ENCODE measurements around the gene HOXA10.

Gene HOXA10

DNA sequence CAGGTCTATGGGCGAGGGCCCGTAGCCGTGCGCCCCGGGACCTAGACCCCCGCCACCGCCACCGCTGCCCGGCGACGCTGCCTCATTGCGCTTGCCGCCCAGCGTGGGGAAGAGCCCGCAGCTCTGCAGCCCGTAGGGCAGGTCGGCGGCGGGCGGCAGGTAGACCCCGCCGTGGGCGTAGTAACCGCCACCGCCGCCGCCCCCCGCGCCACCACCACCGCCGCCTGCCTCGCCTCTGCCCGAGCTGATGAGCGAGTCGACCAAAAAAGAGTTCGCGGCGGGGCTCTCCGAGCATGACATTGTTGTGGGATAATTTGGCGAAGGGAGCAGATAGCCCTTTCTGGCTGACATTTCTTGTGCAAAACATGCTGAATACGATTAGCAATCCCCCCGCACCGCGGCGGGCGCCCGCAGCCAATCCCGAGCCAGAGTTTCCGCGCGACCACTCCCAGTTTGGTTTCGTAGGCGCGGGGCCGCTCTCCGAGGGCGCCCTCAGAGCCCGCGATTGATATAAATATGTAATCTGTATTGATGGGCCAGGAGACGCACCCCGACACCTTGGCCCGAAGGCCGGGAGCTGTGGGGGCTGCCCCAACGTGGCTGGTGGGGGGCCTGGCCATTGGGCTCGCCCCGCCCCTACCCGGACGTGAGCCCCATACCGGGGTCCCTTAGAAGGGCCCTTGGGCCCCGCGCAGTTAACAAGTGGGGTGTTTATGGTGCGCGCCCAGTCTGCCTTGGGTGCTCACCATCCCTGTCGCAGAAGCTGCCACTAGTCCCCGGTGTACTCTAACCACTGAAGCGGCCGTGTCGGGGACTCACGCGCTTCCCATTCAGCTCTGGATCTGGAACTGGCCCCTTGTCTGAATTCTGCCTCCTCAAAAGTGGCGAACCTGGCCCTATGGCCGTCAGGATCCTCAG lies at the start of gene HOXA10:
HOXA10 (minus strand) TSS at position 365 of the 918 bp plus-strand sequence; CDS start at position 351, 14 bp downstream.
- DNase-seq (ENCODE audit: low read depth in 2 of 2), result no peak

DNA sequence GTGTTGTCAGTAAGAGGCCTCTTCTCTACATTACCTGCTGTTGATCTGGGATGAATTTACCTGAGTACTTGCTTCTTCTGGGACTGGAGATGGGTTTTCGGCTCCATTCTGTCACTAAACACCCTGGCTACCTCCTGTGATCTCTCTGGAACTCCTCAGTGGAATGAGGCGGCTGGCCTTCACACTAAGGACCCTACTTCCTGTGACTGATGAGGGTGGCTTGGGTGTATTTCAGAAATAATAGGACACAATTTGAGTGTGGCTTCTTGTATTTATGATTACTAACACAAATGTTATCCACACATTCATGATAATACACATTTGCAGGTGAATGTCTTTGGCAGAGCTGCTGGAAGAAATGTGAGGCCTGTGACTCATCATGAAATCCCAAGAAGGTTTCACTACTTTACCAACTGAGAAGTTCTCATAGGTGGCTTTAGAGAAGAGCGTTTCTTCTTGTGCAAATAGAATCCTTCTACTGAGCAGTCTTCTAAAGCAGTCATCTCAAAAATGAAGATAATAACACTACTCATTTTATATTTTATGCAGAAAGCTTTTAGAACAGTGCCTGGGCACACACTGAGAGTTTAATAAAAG lies 47.2 kb upstream of the HOXA10 start:
- DNase-seq (ENCODE audit: low read depth in 2 of 2), result no peak

DNA sequence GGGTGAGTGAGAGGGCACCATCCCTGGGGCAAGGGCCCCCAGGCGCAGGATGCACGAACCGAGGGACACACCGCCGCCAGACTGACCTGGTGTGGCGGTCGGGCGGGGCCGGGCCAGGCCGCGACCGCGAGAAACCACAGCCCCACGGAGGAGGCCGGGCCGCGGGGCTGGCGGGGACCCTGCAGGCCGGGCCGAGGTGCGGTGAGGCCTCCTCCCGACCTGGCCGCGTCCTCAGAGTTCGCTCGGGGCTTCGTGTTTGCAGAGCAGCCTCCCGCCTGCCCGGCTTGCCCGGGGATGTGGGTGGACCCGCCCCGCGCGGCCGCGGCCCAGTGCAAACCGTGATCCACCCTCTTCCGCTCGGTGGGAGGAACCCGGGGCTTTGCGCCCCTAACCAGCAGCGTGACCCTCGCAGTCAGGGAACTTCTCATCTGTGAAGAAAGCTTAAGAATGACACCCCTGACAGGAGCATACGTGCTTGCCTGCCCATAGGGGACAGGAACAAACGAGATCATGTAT lies 46.4 kb upstream of the HOXA10 start:
- no peak for DNase-seq (ENCODE audit: low read depth in 2 of 2)

DNA sequence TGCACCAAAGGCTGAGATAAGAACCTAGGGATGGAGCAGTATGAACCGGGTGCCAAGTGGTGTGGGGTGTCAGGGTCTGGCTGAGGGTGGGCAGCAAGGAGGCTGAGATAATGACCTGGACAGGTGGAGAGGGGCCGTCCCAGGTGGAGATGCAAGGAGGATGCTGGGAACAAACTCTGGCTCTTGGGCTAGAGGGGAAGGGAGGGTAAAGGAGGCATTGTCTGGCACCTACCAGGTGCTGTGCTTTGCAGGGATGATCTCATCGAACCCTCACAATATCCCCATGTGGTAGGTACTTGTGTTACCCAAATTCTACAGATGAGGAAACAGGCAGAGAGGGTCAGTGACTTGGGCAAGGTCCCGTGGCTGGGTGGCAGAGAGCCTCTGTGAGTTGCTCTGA lies 45.7 kb upstream of the HOXA10 start:
- no peak for DNase-seq (ENCODE audit: low read depth in 2 of 2)

DNA sequence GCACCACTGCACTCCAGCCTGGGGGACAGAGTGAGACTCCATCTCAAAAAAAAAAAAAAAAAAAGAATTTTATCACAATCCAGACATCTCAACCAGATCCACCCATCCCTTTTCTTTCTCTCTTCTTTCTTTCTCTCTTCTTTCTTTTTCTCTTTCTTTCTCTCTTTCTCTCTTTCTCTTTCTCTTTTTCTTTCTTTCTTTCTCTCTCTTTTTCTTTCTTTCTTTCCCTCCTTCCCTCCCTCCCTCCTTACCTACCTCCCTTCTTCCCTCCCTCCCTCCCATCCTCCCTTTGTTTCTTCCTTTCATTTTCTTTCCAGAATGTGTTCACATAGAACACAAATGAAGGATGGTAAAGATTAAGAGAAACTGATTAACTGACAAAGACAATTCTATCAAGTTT lies 43.8 kb upstream of the HOXA10 start:
- DNase-seq (ENCODE audit: low read depth in 2 of 2), result no peak

DNA sequence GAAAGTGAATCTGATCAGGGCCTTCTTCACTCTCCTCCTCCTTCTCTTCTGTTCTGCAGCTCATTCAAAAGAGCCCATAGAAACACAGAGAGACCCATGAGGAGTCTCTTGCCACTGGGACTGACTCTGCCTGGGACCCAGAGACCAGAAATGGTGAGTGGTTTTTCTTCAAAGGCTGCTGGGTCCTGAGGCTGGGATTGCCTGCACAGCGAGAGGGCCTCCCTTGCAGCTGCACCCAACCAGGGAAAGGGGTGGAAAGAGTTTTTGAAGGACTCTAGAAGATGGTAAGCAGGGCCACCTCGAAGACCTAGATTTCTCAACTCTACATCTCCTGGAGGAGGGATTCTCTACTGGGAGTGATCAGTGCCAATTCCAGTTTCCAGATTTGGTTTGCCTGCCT lies 41.2 kb upstream of the HOXA10 start:
- DNase-seq (ENCODE audit: low read depth in 2 of 2), result no peak

DNA sequence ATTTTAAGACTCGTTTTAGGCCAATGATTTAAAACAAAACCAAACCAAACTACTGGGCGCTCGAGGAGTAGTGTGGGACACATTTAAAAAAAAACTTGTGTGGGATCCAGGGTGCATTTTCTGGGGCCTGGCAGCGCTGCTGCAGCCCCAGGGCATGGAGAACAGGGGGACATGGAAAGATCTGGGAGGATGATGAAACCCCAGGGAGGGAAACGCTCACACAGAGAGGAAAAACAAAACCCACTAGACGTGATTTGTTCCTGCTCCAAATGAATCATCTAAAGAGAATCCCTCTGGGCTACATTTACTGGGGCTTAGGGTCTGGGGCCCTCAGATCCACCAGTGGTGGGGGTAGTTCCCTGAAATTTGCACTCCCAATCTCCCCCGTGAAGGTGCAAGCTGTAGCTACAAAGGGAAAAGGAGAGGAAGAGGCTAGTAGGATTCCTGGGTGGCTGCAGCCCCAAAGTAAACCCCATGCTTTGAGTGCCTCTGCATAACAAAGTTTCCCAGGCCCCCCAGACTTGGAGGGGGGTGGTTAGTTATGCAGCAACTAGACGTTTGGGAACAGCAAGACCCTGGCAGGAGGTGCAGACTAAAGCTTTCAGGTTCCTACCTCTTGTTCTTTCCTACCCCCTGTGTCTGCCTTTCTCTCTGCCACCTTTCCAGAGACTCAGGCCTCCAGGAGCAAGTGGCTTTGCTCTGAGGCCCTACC lies 40.3 kb upstream of the HOXA10 start:
- no peak for DNase-seq (ENCODE audit: low read depth in 2 of 2)

DNA sequence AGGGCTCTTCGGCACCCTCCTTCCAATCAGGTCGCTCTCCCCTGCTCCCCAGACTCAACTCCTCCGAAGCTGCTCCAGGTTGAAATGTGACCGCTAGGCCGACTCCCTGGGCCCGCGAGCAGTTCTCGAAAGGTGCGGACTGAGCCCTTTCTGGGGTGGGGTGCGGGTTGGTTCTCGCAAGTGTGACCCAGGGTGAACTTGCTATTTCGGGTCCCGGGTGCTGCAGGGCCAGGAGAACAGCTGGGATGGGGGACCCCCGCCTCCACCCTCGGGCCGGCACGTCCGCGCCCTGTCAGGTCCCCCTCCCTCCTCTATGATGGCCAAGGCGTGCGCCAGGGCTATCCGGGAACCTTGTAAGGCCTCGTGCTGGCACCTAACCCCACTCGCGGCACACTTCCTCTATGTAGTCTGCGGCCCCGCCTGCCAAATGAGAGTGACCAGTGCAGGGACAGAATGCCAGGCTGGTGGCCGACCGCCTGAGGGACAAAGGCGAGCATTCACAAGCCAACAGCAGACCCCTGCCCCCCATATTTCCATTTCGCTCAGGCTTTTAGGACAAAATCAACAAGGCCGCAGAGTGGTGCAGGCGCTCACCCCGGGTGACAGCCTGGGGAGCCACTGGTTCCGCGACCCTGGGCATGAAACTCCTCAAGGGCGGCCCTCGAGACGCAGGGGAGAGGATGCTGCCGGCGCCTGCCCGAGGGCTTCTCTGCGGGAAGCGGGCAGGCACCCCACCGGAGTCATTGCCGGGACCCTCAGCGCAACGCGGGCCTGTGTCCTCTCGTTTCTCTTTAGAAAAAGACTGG lies 39.5 kb upstream of the HOXA10 start:
- DNase-seq (ENCODE audit: low read depth in 2 of 2), result no peak

DNA sequence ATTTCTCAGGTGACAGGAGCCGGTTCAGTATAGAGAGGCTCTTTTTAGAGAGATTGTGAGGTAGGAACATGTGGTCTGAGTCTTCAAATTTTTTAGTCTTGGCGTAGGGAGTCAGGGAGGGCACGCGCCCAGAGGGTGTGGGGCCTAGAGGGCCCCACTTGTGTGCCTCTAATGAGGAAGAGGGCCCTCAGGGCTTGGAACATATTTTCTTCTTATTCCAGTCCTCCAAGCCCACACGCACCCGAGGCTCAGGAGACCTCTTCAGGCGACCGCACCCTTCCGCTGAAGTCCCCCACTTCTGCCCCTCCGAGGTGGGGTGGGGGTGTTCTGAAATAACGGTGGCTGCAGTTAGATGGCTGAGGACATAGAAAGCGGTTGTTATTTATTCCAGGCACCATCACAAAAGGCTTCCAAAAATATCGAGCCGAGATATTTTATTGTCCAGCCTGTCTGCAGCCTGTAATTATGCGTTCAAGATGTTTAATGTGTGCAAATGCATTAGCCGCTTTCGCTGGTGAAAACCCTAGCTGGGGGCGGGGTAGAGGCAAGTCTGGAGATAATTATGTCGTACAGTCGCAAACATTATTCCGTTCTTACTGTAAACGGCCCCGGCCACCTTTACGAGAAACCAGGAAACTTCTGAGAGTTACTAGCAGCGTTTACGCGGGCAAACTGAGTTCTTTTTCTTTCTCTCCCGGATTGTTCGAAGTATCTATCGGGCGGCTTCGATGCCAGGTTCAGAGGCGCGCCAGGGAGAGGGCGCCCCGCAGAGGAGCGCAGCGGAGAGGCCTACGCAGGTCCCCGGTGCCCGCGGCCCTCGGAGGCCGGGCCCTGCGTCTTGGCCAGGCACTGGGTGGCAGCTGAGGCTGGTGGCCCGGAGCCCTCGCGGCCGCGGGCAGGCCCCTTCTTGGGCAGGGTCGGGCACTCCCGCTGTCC lies 38.6 kb upstream of the HOXA10 start:
- DNase-seq (ENCODE audit: low read depth in 2 of 2), result no peak

DNA sequence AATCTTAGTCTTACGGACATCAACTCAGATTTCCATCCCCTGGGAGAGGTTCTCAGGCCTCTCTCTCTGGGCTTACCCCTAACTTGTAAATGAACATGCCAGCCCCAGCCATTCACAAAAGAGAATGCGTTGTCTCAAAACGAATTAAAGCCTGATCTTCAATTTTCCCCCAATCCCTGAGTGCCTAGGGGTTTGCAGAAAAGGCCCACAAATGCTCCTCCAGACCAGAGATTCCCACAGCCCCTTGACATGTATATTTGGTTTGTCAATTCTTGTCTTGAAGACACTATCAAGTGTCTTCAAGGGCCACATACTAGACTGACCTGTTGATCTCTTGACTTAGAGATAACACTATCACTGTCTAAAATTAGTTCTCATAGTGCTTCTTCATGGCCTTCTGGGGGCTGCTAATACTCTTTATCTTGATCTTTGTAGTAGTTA lies 37.7 kb upstream of the HOXA10 start:
- DNase-seq (ENCODE audit: low read depth in 2 of 2), result no peak

DNA sequence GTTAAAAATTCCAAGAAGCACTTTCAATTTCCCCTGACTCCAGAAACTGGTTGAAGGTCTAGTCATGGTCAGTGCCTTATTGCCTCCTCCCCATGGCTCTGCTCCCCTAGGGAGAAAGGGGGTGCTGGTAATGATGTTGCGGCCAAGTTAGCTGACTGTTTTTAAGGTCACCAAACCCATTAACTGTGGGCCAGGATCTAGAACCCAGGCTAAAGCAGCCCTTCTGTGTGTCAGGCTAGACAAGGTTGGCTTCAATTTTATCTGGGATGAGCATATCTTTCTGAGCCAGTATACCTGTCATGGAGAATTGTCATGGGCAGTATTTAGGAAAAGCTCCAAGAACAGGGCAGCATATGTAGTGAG lies 36.9 kb upstream of the HOXA10 start:
- no peak for DNase-seq (ENCODE audit: low read depth in 2 of 2)

DNA sequence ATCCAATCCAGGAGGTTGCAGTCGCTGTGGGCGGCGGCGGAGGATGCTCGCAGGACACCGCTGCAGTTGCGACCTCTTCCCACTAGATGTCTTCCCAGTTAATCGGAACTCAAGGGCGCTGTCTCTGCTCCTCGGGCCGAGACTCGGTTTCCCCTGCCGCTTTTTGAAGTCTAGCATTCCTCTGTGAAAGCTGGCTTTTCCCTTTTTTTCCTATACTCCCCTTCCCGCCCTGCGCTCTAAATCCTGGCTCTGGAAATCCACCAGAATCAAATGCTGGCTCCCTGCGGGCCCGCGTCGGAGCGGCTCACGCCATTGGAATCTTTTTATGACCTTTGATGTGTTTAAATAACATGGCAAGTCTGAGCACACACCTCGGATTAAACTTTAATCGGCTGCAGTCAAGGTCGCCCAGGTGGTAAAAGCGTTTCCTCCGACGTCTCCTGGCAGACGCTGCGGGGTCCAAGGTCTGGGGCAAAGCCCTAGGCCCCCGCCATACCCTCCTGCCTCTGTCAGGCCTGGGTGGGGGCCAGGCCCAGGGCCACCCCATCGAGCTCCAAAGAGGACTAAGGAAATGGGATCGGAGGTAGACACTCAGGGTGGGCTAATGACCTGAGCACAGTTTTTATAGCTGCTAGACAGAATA lies 36.4 kb upstream of the HOXA10 start:
- peak in 1 of 2 experiments; percentile 52 for DNase-seq (ENCODE audit: low read depth in 2 of 2)

DNA sequence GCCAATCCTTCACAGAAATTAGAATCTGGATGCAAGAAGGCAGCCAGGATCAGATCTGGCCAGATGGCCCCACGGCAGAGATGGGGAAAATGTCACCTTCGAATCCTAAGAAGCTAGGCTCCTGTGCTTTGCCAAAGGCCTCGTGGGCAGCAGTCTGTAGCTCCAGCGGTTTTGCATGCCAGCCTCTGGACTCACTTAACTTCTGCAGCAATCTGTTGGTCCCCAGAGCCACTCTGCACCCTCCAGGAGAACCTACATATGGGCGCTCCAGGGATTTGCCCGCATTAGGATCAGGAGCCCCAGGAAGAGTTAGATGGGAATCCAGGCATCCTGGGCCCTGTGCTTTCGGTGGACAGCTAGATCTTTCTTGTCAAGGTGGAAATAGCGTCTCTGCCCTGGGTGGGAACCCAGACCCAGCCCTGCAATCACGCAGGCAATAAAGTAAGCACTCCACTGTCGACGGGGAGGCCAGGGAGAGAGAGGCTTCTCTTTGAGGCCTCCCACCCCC lies 35.9 kb upstream of the HOXA10 start:
- DNase-seq (ENCODE audit: low read depth in 2 of 2), result no peak

DNA sequence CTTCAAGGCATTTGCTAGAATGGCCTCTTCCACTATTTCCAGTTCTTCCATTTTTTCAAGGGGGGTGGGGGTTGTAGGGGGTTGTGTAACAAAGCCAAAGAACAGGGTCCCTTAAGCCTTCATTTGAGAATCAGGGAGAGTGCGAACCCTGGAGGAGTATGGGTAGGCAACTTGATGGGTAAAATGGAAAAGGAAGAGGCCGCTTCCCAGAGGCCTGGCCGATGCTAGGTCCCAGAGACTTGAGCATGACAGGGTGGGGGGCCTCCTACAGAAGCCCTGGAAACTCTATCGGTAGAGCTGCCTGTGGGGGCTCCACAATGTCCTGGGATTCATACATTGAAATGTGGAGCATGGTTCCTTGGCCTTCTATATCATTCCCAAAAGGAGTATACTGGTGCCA lies 34.9 kb upstream of the HOXA10 start:
- no peak for DNase-seq (ENCODE audit: low read depth in 2 of 2)

DNA sequence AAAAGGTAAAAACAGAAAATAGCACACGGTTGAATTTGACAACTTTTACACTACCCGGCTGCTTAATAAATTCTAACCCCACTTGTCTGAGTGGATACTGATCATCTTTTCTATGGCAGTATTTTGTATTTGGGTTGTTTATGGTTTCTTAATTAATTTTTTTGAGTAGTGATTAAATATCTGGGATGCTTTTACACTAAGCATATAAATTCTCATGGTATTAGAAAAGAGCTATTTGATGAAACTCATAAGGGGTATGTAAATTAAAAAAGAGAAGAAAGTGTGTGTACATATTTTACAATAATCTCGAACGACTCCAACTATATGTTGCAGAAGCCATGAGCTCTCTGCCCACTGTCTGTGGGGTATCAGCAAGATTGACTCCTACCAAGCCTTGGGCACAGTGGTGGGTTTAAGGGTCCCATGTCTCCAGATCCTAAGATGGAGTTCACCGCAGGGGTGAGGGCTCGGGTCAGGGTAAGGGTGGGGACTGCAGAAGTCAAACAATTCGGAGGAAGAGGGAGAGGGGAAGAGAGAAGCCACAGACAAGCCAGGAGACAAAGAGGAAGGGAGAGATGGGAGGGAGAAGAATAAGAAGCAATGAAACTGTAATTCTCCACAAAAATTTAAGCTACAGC lies 33.3 kb upstream of the HOXA10 start:
- DNase-seq (ENCODE audit: low read depth in 2 of 2), result no peak

DNA sequence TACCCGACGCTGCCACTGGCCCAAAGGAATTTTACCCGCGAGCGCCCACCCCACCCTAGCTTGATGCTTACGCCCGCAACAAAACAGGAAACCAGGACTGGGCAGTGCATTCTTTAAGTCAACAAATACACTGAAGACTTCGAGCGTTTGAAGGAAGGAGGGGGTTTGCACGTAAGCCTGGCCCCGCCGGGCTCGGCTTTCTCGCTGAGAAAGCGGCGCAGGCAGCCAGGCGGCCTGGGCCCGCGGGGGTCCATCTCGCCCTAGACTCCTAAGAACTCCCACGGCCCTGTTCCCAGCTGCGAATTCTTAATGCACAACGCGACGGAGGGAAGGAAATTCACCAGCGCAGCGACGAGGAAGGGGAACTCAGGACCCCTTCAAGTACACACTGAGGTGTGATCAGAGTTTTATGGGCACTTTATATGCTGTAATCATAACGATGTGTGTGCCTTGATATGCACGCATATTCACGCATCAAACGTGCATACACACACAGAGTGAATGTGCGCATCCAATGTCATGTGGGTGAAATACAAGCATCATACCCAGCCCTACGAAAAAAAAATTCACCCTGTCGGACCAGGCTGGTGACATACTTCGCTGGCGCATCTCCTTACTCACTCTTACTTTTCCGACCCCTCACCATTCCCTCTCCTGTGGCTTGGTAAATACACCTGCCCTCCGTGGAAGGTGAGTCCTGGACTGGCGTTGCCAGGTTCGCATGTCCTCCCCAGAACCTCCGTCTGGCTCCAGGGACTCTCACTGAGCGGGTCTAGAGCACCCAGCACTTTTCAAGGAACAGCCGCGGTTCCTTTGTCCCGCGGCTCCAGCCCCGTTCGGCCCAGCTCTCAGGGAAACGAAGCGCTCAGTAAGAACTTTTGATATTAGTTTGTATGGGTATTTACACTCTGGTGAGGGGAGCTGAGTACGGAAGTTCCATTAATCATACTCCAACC lies 31.5 kb upstream of the HOXA10 start:
- DNase-seq (ENCODE audit: low read depth in 2 of 2), result no peak

DNA sequence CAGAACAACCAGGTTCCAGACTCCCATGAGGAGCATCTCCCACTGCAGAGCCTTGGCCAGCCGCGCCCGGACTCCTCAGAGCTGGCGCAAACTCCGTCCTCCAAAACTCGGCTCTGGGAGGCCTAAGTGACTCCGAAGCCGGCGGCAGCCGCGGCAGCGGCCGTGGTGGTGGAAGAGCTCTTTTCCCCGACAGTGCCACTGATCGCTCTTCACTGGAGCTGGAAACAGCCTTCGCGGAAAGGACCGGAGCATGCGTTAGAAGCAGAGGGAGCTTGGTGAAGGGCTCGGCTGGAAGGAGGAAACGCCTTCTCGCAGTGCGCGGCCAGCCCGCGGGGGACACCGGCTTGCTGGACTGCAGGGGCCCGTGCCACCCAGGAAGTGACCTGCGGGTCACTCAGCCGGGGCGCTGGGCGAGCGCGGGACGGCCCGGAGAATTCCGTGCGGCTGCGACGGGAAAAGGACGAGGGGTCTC lies 30.8 kb upstream of the HOXA10 start:
- no peak for DNase-seq (ENCODE audit: low read depth in 2 of 2)
